M059J (cell line): ENCODE data around the gene KCNJ16. TPM values are rescaled to one million over a fixed set of nuclear protein-coding genes. Genes with fewer than 3 reads are reported as not detected.

ENCODE experiments used
- DNase-seq: peaks from one replicate; pipeline ENCODE4 v3.0.0-alpha.2; 2012; ENCODE audit warnings: low read depth
- total RNA-seq: library from RNA; depleted of rRNA; stranded (reverse); fragments of >200 nt; shearing (Covaris generic); gene quantifications from 2 replicates; pipeline ENCODE4 v1.2.3, GENCODE V29; 2014

Gene KCNJ16
- total RNA-seq, 1 experiment from 2014 or later = not detected

GRCh38 chr17:70070305-70071027 lies 4.6 kb upstream of the KCNJ16 start:
- no peak for DNase-seq

- no peak for DNase-seq
Measured at GRCh38 chr17:70071127-70071526, 3.9 kb upstream of the KCNJ16 start.

GRCh38 chr17:70071620-70072019 lies 3.4 kb upstream of the KCNJ16 start:
- DNase-seq = no peak

- no peak for DNase-seq
Measured at GRCh38 chr17:70072546-70073309, 2.3 kb upstream of the KCNJ16 start.

- DNase-seq = no peak
Measured at GRCh38 chr17:70073310-70073709, 1.7 kb upstream of the KCNJ16 start.

- no peak for DNase-seq
Measured at GRCh38 chr17:70073799-70074198, 1.2 kb upstream of the KCNJ16 start.

- DNase-seq = no peak
Measured at GRCh38 chr17:70074236-70074830, 692 bp upstream of the KCNJ16 start.

- no peak for DNase-seq
Measured at GRCh38 chr17:70076189-70076588, 1.2 kb downstream of the KCNJ16 start.

- DNase-seq = no peak
Measured at GRCh38 chr17:70076831-70077230, 1.8 kb downstream of the KCNJ16 start.

- no peak for DNase-seq
Measured at GRCh38 chr17:70078549-70078948, 3.5 kb downstream of the KCNJ16 start.

GRCh38 chr17:70078994-70079531 lies 4.0 kb downstream of the KCNJ16 start:
- DNase-seq = no peak

GRCh38 chr17:70080541-70081347 lies 5.7 kb downstream of the KCNJ16 start:
- peak; percentile 51 for DNase-seq

- no peak for DNase-seq
Measured at GRCh38 chr17:70081885-70082284, 6.9 kb downstream of the KCNJ16 start.

- no peak for DNase-seq
Measured at GRCh38 chr17:70084476-70084875, 9.5 kb downstream of the KCNJ16 start.

GRCh38 chr17:70086516-70086915 lies 11.5 kb downstream of the KCNJ16 start:
- DNase-seq = no peak

- peak; percentile 76 for DNase-seq
Measured at GRCh38 chr17:70089513-70090148, 14.6 kb downstream of the KCNJ16 start.

- DNase-seq = no peak
Measured at GRCh38 chr17:70091005-70091568, 16.1 kb downstream of the KCNJ16 start.

GRCh38 chr17:70091696-70092095 lies 16.7 kb downstream of the KCNJ16 start:
- peak; percentile 15 for DNase-seq

- no peak for DNase-seq
Measured at GRCh38 chr17:70093163-70093562, 18.1 kb downstream of the KCNJ16 start.

- no peak for DNase-seq
Measured at GRCh38 chr17:70095455-70095854, 20.4 kb downstream of the KCNJ16 start.

GRCh38 chr17:70096861-70097260 lies 21.8 kb downstream of the KCNJ16 start:
- no peak for DNase-seq
